HAP-1 (cell line): ENCODE results near the gene PIEZO1.
"Not testable (repeated sequence)": the region's sequence is repeated elsewhere in the genome, so short reads cannot be mapped to it uniquely, and the experiment has no call there.

ENCODE experiments used
- DNase-seq, 2 experiments: peaks; one replicate each; pipeline ENCODE4 v3.0.0-alpha.2; 2016 to 2020; ENCODE audit warnings: low spot score in 2 of 2
- H3K27me3 ChIP-seq: fragments of 250-450 bp; sonication (Bioruptor Pico); 2 replicates; pipeline ENCODE4 v1.5.1; 2020; ENCODE audit warnings: low read depth, mild to moderate bottlenecking, moderate library complexity
- H3K36me3 ChIP-seq: fragments of 250-450 bp; sonication (Bioruptor Pico); replicated peaks from 2 replicates; pipeline ENCODE4 v1.5.1; 2020; ENCODE audit warnings: mild to moderate bottlenecking
- H3K4me1 ChIP-seq: fragments of 250-450 bp; sonication (Bioruptor Pico); 2 replicates; pipeline ENCODE4 v1.5.1; 2020; ENCODE audit warnings: mild to moderate bottlenecking
- H3K4me3 ChIP-seq: fragments of 250-450 bp; sonication (Bioruptor Pico); 2 replicates; pipeline ENCODE4 v1.5.1; 2020; ENCODE audit warnings: mild to moderate bottlenecking, moderate library complexity
- H3K9me3 ChIP-seq: fragments of 250-450 bp; sonication (Bioruptor Pico); 2 replicates; pipeline ENCODE4 v1.5.1; 2020; ENCODE audit warnings: mild to moderate bottlenecking, moderate library complexity
- in situ Hi-C: fragments of 300-500 bp; cut with MboI; formaldehyde crosslinking; loops from 3 replicates; pipeline ENCODE4 v1.14.3; 2020; ENCODE audit warnings: low sequenced_read_pairs, inconsistent platforms, mixed read lengths

PIEZO1 gene

DNA sequence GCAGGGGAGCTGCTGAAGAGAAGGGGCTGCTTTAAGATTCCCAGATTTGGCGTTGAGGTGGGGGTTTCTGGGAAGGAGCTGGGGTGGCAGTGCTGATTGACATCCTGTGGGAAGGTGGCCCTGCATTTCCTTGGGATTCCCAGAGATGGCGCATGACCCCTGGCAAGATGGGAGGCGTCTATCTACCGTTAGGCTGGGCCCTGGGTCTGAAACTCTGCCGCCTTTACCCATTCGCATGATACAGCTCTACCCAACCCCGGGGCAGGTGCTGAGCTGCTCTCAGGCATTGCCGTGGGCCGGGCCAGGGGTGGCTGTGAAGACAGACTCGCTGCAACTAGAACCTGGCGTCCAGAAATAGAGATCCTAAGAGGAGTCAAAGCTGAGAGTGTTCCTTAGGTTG, 112.2 kb downstream of the PIEZO1 start:
- H3K36me3 ChIP-seq = no peaks in the 10 kb centered on the region
- H3K4me3 ChIP-seq = no peak overlapping the region
- DNase-seq = peak in 1 of 2 experiments; percentile 58
- H3K9me3 ChIP-seq = no peaks in the 10 kb centered on the region
- no peaks in the 10 kb centered on the region for H3K27me3 ChIP-seq
- H3K4me1 ChIP-seq = no peaks in the 10 kb centered on the region
- in situ Hi-C loops = no loop called here

DNA sequence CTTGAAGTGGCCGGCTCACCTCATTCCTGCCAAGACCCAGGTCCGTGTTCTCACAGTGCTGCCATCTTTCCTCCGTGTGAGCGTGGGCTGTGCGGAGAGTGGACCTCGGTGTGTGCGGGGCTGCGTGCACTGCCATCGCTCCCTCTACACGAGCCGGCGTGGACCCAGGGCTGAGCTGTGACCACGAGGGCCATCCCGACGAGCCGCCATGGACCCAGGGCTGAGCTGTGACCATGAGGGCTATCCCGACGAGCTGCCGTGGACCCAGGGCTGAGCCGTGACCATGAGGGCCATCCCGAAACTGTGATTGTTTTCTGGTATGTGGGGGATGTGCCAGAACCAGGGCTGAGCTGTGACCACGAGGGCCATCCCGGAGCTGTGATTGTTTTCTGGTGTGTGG, 113.2 kb downstream of the PIEZO1 start:
- in situ Hi-C loops = no loop called here
- Histone ChIP-seq H3K4me3 (no peak overlapping the region), H3K36me3 (no peaks in the 10 kb centered on the region), H3K4me1 (no peaks in the 10 kb centered on the region), H3K27me3 (no peaks in the 10 kb centered on the region), H3K9me3 (no peaks in the 10 kb centered on the region)
- DNase-seq = no peak

DNA sequence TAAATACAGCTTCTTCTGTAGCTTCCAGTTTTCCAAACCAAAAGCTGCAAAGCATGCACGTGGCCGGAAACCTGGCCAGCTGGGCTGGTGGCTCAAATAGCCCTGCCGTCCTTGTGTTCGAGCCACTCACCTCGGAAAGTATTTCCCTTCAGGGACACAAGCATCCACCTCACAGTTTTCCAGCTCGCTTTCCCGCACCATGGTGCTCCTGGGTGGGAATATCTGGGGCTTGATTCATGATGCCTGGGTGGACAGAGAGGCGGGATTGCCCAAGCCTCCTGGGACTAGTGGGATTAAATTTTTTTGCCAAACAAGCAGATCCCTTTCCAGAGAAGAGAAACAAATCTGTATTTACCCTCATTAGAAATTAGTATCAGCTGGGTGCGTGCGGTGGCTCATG, 115.0 kb downstream of the PIEZO1 start:
- in situ Hi-C loops = no loop called here

DNA sequence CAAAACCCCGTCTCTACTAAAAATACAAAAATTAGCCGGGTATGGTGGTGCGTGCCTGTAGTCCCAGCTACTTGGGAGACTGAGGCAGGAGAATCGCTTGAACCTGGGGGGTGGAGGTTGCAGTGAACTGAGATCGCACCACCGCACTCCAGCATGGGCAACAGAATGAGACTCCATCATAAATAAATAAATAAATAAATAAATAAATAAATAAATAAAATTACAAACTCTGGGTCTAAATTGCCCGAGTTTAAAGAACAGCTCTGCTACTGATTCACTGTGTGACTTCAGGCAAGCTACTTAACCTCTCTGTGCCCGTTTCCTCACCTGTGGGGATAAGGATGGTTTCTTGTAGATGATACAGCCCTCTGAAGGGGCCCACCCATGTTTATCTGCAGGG, 115.5 kb downstream of the PIEZO1 start:
- H3K27me3 ChIP-seq, DNase-seq, H3K4me3 ChIP-seq, in situ Hi-C loops, H3K4me1 ChIP-seq, H3K36me3 ChIP-seq, H3K9me3 ChIP-seq: not testable (repeated sequence)

More for the DNA sequence above, 115.0 kb downstream of the PIEZO1 start:
- H3K4me3 ChIP-seq = no peak overlapping the region
- H3K4me1 ChIP-seq = no peaks in the 10 kb centered on the region
- H3K36me3 ChIP-seq = no peaks in the 10 kb centered on the region
- no peaks in the 10 kb centered on the region for H3K27me3 ChIP-seq
- DNase-seq = no peak
- H3K9me3 ChIP-seq = no peaks in the 10 kb centered on the region

DNA sequence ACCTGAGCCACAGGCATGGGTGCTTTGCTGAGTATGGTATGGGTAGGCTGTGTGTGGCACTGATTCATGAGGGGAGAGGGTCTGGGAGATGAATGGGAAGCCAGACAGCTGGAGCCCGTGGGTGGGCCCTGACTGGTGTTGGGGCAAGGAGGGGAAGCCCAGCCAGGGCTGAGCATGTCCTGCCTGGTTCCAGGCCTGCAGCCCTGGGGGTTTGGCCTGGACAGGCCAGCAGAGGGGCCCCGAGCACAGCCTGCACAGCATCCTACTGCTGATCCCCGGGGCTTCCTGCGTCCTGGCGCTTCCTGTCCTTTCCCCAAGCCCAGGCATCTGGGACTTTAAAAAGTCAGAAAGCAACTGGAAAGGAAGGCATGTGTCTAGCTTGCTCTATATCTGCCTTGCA, 117.6 kb downstream of the PIEZO1 start:
- Histone ChIP-seq H3K36me3 (no peaks in the 10 kb centered on the region), H3K9me3 (no peaks in the 10 kb centered on the region), H3K27me3 (no peaks in the 10 kb centered on the region), H3K4me3 (no peak overlapping the region), H3K4me1 (no peaks in the 10 kb centered on the region)
- in situ Hi-C loops = no loop called here
- no peak for DNase-seq

DNA sequence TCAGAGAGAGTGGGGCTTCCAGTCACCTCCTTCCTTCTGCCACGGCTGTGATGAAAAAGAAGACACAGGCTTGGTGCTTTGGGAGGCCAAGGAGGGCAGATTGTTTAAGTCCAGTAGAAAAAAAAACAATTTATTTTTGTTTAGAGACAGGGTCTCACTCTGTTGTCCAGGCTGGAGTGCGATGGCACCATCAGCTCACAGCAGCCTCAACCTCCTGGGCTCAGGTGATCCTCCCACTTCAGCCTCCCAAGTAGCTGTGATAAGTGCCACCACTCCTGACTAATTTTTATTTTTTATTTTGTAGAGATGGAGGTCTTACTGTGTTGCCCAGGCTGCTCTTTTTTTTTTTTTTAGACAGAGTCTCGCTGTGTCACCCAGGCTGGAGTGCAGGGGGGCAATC, 119.5 kb downstream of the PIEZO1 start:
- no peak for DNase-seq
- in situ Hi-C loops = no loop called here
- no peaks in the 10 kb centered on the region for H3K9me3 ChIP-seq
- H3K27me3 ChIP-seq = no peaks in the 10 kb centered on the region
- H3K36me3 ChIP-seq = no peaks in the 10 kb centered on the region
- peaks cover 7% of the 10 kb centered on the region for H3K4me1 ChIP-seq
- H3K4me3 ChIP-seq = no peak overlapping the region
